DND-41 (cell line): Measurements from ENCODE around the gene EPB41L4A.

Experiments
- CTCF ChIP-seq: IDR thresholded peaks from 2 replicates; pipeline ENCODE4 v1.5.1; 2012; ENCODE audit warnings: borderline replicate concordance, low read length, moderate library complexity, mild to moderate bottlenecking; ENCODE audit not compliant: poor library complexity, severe bottlenecking; ENCODE audit errors: extremely low read depth
- EZH2 ChIP-seq: IDR thresholded peaks from 3 replicates; pipeline ENCODE4 v1.6.1; 2012; ENCODE audit warnings: borderline replicate concordance, low read depth, mild to moderate bottlenecking, moderate library complexity, low read length, inconsistent platforms; ENCODE audit not compliant: severe bottlenecking

DNA sequence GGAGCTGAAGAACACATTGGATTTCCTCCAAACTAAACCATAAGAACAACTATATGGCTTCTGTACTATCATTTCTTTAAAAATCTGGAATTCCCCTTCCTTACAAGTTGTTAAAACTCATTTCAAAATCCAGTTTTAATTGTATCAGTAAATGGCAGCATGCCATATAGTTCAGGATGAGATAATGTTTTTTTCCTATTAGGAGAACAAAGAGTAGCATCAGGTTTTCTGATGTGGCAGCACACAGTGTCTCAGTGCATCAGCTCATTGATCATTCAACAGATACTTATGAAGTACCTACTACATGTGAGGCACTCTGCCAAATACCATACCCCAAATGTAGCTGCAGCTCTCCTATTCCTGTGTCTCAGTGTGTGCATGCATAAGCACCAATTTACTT lies 161.1 kb downstream of the EPB41L4A start:
- TF ChIP-seq EZH2 (no peak), CTCF (no peak)
